Measurements from ENCODE around the gene FOXP2.

DNA sequence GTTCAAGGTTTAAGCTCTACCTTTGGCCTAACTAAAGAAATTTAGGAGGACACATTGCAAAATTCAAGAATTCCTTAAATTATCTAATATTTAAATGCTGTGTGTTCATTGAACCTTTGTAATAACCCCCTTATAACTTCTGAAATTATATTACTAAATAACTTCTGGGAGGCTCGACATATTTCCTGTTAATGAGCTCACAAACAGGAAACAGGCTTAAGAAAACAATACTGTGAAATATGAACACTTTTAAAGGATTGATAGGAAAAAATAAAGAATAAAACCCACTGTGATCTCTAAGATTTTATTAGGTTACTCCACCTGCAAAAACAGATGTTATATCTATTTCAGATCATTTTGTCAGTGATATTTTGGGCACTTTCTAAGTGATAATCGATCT is 74.1 kb downstream of the FOXP2 start:
- TF ChIP-seq YY1 (IDR thresholded peaks at IDR 0.05; ENCODE audit: insufficient read depth, insufficient replicate concordance, low read depth, low read length) (no peak), KDM6A (CRISPR knock-in tag; IDR thresholded peaks at IDR 0.05; ENCODE audit: low read depth) (no peak), ZNF782 (CRISPR knock-in tag; IDR thresholded peaks at IDR 0.05; ENCODE audit: borderline replicate concordance) (no peak), HDAC1 (CRISPR knock-in tag; IDR thresholded peaks at IDR 0.05) (no peak), HNRNPH1 (optimal IDR thresholded peaks at IDR 0.05; ENCODE audit: low read depth, low read length) (no peak), EP300 (IDR thresholded peaks at IDR 0.05; ENCODE audit: low read depth in 2 of 2, low read length in 2 of 2) (no peak), EP300 (CRISPR knock-in tag; IDR thresholded peaks at IDR 0.05; ENCODE audit: borderline replicate concordance) (no peak), SPEN (CRISPR knock-in tag; IDR thresholded peaks at IDR 0.05; ENCODE audit: low read depth) (no peak), ZNF484 (CRISPR knock-in tag; IDR thresholded peaks at IDR 0.05; ENCODE audit: borderline replicate concordance, low read depth) (no peak), ZNF780A (CRISPR knock-in tag; IDR thresholded peaks at IDR 0.05) (no peak)
- TF ChIP-seq, protein P1, sequence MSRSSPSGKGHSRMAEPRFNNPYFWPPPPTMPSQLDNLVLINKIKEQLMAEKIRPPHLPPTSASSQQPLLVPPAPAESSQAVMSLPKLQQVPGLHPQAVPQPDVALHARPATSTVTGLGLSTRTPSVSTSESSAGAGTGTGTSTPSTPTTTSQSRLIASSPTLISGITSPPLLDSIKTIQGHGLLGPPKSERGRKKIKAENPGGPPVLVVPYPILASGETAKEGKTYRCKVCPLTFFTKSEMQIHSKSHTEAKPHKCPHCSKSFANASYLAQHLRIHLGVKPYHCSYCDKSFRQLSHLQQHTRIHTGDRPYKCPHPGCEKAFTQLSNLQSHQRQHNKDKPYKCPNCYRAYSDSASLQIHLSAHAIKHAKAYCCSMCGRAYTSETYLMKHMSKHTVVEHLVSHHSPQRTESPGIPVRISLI (CRISPR knock-in tag; IDR thresholded peaks at IDR 0.05; ENCODE audit: borderline replicate concordance): no peak
- TF ChIP-seq, protein P2, sequence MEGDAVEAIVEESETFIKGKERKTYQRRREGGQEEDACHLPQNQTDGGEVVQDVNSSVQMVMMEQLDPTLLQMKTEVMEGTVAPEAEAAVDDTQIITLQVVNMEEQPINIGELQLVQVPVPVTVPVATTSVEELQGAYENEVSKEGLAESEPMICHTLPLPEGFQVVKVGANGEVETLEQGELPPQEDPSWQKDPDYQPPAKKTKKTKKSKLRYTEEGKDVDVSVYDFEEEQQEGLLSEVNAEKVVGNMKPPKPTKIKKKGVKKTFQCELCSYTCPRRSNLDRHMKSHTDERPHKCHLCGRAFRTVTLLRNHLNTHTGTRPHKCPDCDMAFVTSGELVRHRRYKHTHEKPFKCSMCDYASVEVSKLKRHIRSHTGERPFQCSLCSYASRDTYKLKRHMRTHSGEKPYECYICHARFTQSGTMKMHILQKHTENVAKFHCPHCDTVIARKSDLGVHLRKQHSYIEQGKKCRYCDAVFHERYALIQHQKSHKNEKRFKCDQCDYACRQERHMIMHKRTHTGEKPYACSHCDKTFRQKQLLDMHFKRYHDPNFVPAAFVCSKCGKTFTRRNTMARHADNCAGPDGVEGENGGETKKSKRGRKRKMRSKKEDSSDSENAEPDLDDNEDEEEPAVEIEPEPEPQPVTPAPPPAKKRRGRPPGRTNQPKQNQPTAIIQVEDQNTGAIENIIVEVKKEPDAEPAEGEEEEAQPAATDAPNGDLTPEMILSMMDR (CRISPR knock-in tag; IDR thresholded peaks at IDR 0.05): no peak
- TF ChIP-seq, protein P3, sequence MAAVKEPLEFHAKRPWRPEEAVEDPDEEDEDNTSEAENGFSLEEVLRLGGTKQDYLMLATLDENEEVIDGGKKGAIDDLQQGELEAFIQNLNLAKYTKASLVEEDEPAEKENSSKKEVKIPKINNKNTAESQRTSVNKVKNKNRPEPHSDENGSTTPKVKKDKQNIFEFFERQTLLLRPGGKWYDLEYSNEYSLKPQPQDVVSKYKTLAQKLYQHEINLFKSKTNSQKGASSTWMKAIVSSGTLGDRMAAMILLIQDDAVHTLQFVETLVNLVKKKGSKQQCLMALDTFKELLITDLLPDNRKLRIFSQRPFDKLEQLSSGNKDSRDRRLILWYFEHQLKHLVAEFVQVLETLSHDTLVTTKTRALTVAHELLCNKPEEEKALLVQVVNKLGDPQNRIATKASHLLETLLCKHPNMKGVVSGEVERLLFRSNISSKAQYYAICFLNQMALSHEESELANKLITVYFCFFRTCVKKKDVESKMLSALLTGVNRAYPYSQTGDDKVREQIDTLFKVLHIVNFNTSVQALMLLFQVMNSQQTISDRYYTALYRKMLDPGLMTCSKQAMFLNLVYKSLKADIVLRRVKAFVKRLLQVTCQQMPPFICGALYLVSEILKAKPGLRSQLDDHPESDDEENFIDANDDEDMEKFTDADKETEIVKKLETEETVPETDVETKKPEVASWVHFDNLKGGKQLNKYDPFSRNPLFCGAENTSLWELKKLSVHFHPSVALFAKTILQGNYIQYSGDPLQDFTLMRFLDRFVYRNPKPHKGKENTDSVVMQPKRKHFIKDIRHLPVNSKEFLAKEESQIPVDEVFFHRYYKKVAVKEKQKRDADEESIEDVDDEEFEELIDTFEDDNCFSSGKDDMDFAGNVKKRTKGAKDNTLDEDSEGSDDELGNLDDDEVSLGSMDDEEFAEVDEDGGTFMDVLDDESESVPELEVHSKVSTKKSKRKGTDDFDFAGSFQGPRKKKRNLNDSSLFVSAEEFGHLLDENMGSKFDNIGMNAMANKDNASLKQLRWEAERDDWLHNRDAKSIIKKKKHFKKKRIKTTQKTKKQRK (IDR thresholded peaks at IDR 0.05; ENCODE audit: low read length): no peak
- TF ChIP-seq, protein P4, sequence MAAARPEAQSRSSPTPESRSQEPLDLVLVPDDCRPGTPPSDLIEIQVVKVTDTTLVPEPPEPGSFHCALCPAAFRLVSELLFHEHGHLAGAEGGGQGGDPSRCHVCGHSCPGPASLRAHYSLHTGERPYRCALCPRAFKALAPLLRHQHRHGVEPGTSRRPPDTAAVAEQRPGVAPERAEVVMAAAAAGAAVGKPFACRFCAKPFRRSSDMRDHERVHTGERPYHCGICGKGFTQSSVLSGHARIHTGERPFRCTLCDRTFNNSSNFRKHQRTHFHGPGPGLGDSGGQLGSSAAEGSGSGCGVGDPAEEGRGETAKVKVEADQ (CRISPR knock-in tag; IDR thresholded peaks at IDR 0.05; ENCODE audit: borderline replicate concordance): no peak
- TF ChIP-seq, protein P5, sequence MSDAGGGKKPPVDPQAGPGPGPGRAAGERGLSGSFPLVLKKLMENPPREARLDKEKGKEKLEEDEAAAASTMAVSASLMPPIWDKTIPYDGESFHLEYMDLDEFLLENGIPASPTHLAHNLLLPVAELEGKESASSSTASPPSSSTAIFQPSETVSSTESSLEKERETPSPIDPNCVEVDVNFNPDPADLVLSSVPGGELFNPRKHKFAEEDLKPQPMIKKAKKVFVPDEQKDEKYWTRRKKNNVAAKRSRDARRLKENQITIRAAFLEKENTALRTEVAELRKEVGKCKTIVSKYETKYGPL (CRISPR knock-in tag; IDR thresholded peaks at IDR 0.05): no peak
